Measurements from ENCODE around the gene ROR1. TPM values are rescaled to one million over a fixed set of nuclear protein-coding genes. Genes with fewer than 3 reads are reported as not detected.

The ROR1 gene
- total RNA-seq, 1 experiment from 2014 or later = 2.7 TPM

GRCh38 chr1:63940440-63940839 is 166.6 kb downstream of the ROR1 start:
- ATAC-seq (no peak), DNase-seq (ENCODE audit: low read depth, low spot score) (no peak)
- no TSS peak for BruUV-seq (replicated peaks)
- intact Hi-C loops (cut with micrococcal nuclease) = no loop called here
- ChIA-PET POLR2A (no interaction called here), RAD21 (ENCODE audit: low non-redundant PET in 1 of 2, low total read pairs in 2 of 2, uncharacterized antibody in 2 of 2, unreplicated experiment in 2 of 2) (no interaction called here), CTCF (no interaction called here)
- H3K9me2 ChIP-seq (ENCODE audit: insufficient read depth) = no peaks in the 10 kb centered on the region
- TF ChIP-seq JUND (IDR thresholded peaks at IDR 0.05) (no peak), POLR2AphosphoS5 (IDR thresholded peaks at IDR 0.05; ENCODE audit: low read depth, low read length) (no peak)
- no peak overlapping the region for H3K4me2 ChIP-seq (ENCODE audit: low read length)
- no peak overlapping the region for H3K4me3 ChIP-seq (replicated peaks in 1 of 2; ENCODE audit: low read depth in 1 of 2, low read length in 2 of 2)
- H3K9ac ChIP-seq (ENCODE audit: low read length) = no peak overlapping the region
- H4K20me1 ChIP-seq (ENCODE audit: insufficient read depth) = no peaks in the 10 kb centered on the region
- H3K79me2 ChIP-seq (ENCODE audit: insufficient read depth, low read length) = no peaks in the 10 kb centered on the region
- no peaks in the 10 kb centered on the region for H3K36me3 ChIP-seq (ENCODE audit: control insufficient read depth in 1 of 2, insufficient read depth in 2 of 2, low read length in 2 of 2)
- no peaks in the 10 kb centered on the region for H3K9me3 ChIP-seq (ENCODE audit: control insufficient read depth in 1 of 2, insufficient read depth in 1 of 2, low read depth in 1 of 2, low read length in 2 of 2)
- no peaks in the 10 kb centered on the region for H3K4me1 ChIP-seq (ENCODE audit: control insufficient read depth in 1 of 2, insufficient read depth in 2 of 2, low read length in 2 of 2)
- no peak overlapping the region for H3K27ac ChIP-seq (ENCODE audit: low read depth, low read length)
- H3K27me3 ChIP-seq (ENCODE audit: insufficient read depth, low read length) = no peaks in the 10 kb centered on the region
- H2AFZ ChIP-seq (ENCODE audit: low read depth, low read length, poor library complexity, severe bottlenecking) = no peak overlapping the region

DNA sequence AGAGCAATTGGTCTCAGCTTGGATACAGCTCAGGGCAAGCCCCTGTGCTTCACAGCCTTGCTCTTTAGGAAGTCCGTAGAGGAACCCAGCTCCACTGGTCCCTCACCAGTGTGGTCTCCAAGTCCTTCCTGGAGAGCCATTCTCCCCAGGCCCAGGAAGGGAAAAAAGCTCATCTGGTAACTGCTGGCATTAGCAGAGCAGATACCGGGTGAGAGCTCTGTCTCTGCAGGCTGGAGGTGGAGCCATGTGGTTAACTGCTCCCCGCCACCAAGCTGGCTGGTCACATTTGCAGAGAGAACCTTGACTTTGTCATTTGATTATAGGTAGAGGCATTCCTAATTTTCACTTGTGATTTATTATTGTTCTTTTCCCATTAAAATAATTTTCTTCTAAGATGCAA is 169.6 kb downstream of the ROR1 start:
- Histone ChIP-seq H3K4me2 (ENCODE audit: low read length) (no peak overlapping the region), H3K9ac (ENCODE audit: low read length) (no peak overlapping the region), H3K36me3 (ENCODE audit: control insufficient read depth in 1 of 2, insufficient read depth in 2 of 2, low read length in 2 of 2) (no peaks in the 10 kb centered on the region), H3K27ac (ENCODE audit: low read depth, low read length) (no peak overlapping the region), H3K9me2 (ENCODE audit: insufficient read depth) (no peaks in the 10 kb centered on the region), H4K20me1 (ENCODE audit: insufficient read depth) (no peaks in the 10 kb centered on the region), H3K4me1 (ENCODE audit: control insufficient read depth in 1 of 2, insufficient read depth in 2 of 2, low read length in 2 of 2) (no peaks in the 10 kb centered on the region), H3K4me3 (replicated peaks in 1 of 2; ENCODE audit: low read depth in 1 of 2, low read length in 2 of 2) (no peak overlapping the region), H3K79me2 (ENCODE audit: insufficient read depth, low read length) (no peaks in the 10 kb centered on the region), H2AFZ (ENCODE audit: low read depth, low read length, poor library complexity, severe bottlenecking) (no peak overlapping the region), H3K9me3 (ENCODE audit: control insufficient read depth in 1 of 2, insufficient read depth in 1 of 2, low read depth in 1 of 2, low read length in 2 of 2) (no peaks in the 10 kb centered on the region), H3K27me3 (ENCODE audit: insufficient read depth, low read length) (no peaks in the 10 kb centered on the region)
- CTCF ChIA-PET = no interaction called here
- no peak for TF ChIP-seq EZH2phosphoT487 (IDR thresholded peaks at IDR 0.05; ENCODE audit: borderline replicate concordance)
- ATAC-seq = no peak
- BruUV-seq (replicated peaks) = no TSS peak
- intact Hi-C loops (cut with micrococcal nuclease) = no loop called here
- DNase-seq (ENCODE audit: low read depth, low spot score) = no peak
- RAD21 ChIA-PET (ENCODE audit: low non-redundant PET in 1 of 2, low total read pairs in 2 of 2, uncharacterized antibody in 2 of 2, unreplicated experiment in 2 of 2) = no interaction called here
- POLR2A ChIA-PET = no interaction called here

- POLR2A ChIA-PET = no interaction called here
- ATAC-seq = no peak
- no peak for TF ChIP-seq TCF7L2 (IDR thresholded peaks at IDR 0.05; ENCODE audit: borderline replicate concordance, extremely low read depth, insufficient read depth, insufficient read length)
- no TSS peak for BruUV-seq (replicated peaks)
- Histone ChIP-seq H3K27ac (ENCODE audit: low read depth, low read length) (no peak overlapping the region), H3K9ac (ENCODE audit: low read length) (no peak overlapping the region), H3K4me3 (replicated peaks in 1 of 2; ENCODE audit: low read depth in 1 of 2, low read length in 2 of 2) (no peak overlapping the region), H3K79me2 (ENCODE audit: insufficient read depth, low read length) (no peaks in the 10 kb centered on the region), H3K27me3 (ENCODE audit: insufficient read depth, low read length) (no peaks in the 10 kb centered on the region), H3K4me1 (ENCODE audit: control insufficient read depth in 1 of 2, insufficient read depth in 2 of 2, low read length in 2 of 2) (no peaks in the 10 kb centered on the region), H3K9me2 (ENCODE audit: insufficient read depth) (no peaks in the 10 kb centered on the region), H3K36me3 (ENCODE audit: control insufficient read depth in 1 of 2, insufficient read depth in 2 of 2, low read length in 2 of 2) (no peaks in the 10 kb centered on the region), H3K4me2 (ENCODE audit: low read length) (no peak overlapping the region), H3K9me3 (ENCODE audit: control insufficient read depth in 1 of 2, insufficient read depth in 1 of 2, low read depth in 1 of 2, low read length in 2 of 2) (no peaks in the 10 kb centered on the region), H4K20me1 (ENCODE audit: insufficient read depth) (no peaks in the 10 kb centered on the region), H2AFZ (ENCODE audit: low read depth, low read length, poor library complexity, severe bottlenecking) (no peak overlapping the region)
- intact Hi-C loops (cut with micrococcal nuclease) = no loop called here
- CTCF ChIA-PET = no interaction called here
- RAD21 ChIA-PET (ENCODE audit: low non-redundant PET in 1 of 2, low total read pairs in 2 of 2, uncharacterized antibody in 2 of 2, unreplicated experiment in 2 of 2) = no interaction called here
- no peak for DNase-seq (ENCODE audit: low read depth, low spot score)
Measured at GRCh38 chr1:63945943-63946342, 172.1 kb downstream of the ROR1 start.

All from HCT116 (cell line).